ENCODE measurements around the gene CAMTA1.

Gene CAMTA1

GRCh38 chr1:7574121-7575040, 789.1 kb downstream of the CAMTA1 start:
- DNase-seq (ENCODE audit: low spot score), result no peak

- no peak for DNase-seq (ENCODE audit: low spot score)
Observed at GRCh38 chr1:7575041-7575400, 789.8 kb downstream of the CAMTA1 start.

GRCh38 chr1:7576946-7577657, 791.8 kb downstream of the CAMTA1 start:
- DNase-seq (ENCODE audit: low spot score), result no peak

- no peak for DNase-seq (ENCODE audit: low spot score)
Observed at GRCh38 chr1:7578206-7578605, 793.0 kb downstream of the CAMTA1 start.

GRCh38 chr1:7579016-7579415, 793.8 kb downstream of the CAMTA1 start:
- DNase-seq (ENCODE audit: low spot score), result no peak

- DNase-seq (ENCODE audit: low spot score), result no peak
Observed at GRCh38 chr1:7579831-7580804, 794.9 kb downstream of the CAMTA1 start.

- DNase-seq (ENCODE audit: low spot score), result no peak
Observed at GRCh38 chr1:7580923-7581753, 795.9 kb downstream of the CAMTA1 start.

GRCh38 chr1:7581754-7582459, 796.7 kb downstream of the CAMTA1 start:
- DNase-seq (ENCODE audit: low spot score), result no peak

GRCh38 chr1:7582460-7582972, 797.3 kb downstream of the CAMTA1 start:
- no peak for DNase-seq (ENCODE audit: low spot score)

- no peak for DNase-seq (ENCODE audit: low spot score)
Observed at GRCh38 chr1:7583291-7584096, 798.2 kb downstream of the CAMTA1 start.

- no peak for DNase-seq (ENCODE audit: low spot score)
Observed at GRCh38 chr1:7584157-7584556, 798.9 kb downstream of the CAMTA1 start.

- DNase-seq (ENCODE audit: low spot score), result no peak
Observed at GRCh38 chr1:7584643-7585042, 799.4 kb downstream of the CAMTA1 start.

- no peak for DNase-seq (ENCODE audit: low spot score)
Observed at GRCh38 chr1:7585216-7585907, 800.1 kb downstream of the CAMTA1 start.

GRCh38 chr1:7586031-7586941, 801.0 kb downstream of the CAMTA1 start:
- no peak for DNase-seq (ENCODE audit: low spot score)

GRCh38 chr1:7587108-7587772, 802.0 kb downstream of the CAMTA1 start:
- no peak for DNase-seq (ENCODE audit: low spot score)

- DNase-seq (ENCODE audit: low spot score), result no peak
Observed at GRCh38 chr1:7587773-7588456, 802.7 kb downstream of the CAMTA1 start.

- DNase-seq (ENCODE audit: low spot score), result no peak
Observed at GRCh38 chr1:7588457-7588827, 803.2 kb downstream of the CAMTA1 start.

Measured in NAMALWA (cell line).